ENCODE results near the gene FBXO34. TPM values are rescaled to one million over a fixed set of nuclear protein-coding genes. Genes with fewer than 3 reads are reported as not detected.

The FBXO34 gene
- 23.1 TPM for polyA plus RNA-seq (2012; ENCODE audit: insufficient read depth, insufficient read length, low read depth)

- no peaks in the 10 kb centered on the region for H3K9me3 ChIP-seq
- peak within 1 kb of the TSS; percentile 93 for H3K4me3 ChIP-seq (ENCODE audit: low read depth, low read length)
- H3K36me3 ChIP-seq = no peaks in the 10 kb centered on the region
- H3K27me3 ChIP-seq = no peaks in the 10 kb centered on the region
- no peaks in the 10 kb centered on the region for H3K4me1 ChIP-seq
- DNase-seq = peak; percentile 99
- peak; percentile 98 for TF ChIP-seq CTCF (IDR thresholded peaks at IDR 0.05; ENCODE audit: low read depth, low read length)
These were observed at the start of gene FBXO34 for GRCh38 chr14:55270832-55271571. Gene FBXO34, plus strand, starts transcription at chr14:55271421. Its CDS starts 78,970 bp downstream, at chr14:55350391.

- Histone ChIP-seq H3K9me3 (no peaks in the 10 kb centered on the region; the same call in 1 of the 2 replicates), H3K36me3 (no peaks in the 10 kb centered on the region), H3K4me1 (no peaks in the 10 kb centered on the region), H3K27me3 (no peaks in the 10 kb centered on the region), H3K4me3 (ENCODE audit: low read depth, low read length) (no peak overlapping the region)
- TF ChIP-seq CTCF (IDR thresholded peaks at IDR 0.05; ENCODE audit: low read depth, low read length) = no peak
- no peak for DNase-seq
These were observed 49.3 kb upstream of the FBXO34 start for GRCh38 chr14:55221968-55222367.

- H3K4me1 ChIP-seq = no peaks in the 10 kb centered on the region
- DNase-seq = no peak
- no peak for TF ChIP-seq CTCF (IDR thresholded peaks at IDR 0.05; ENCODE audit: low read depth, low read length)
- H3K9me3 ChIP-seq = no peaks in the 10 kb centered on the region; the same call in 1 of the 2 replicates
- no peaks in the 10 kb centered on the region for H3K36me3 ChIP-seq
- no peaks in the 10 kb centered on the region for H3K27me3 ChIP-seq
- no peak overlapping the region for H3K4me3 ChIP-seq (ENCODE audit: low read depth, low read length)
These were observed 47.9 kb upstream of the FBXO34 start for GRCh38 chr14:55223364-55223763.

- H3K4me1 ChIP-seq = no peaks in the 10 kb centered on the region
- no peak overlapping the region for H3K4me3 ChIP-seq (ENCODE audit: low read depth, low read length)
- no peaks in the 10 kb centered on the region for H3K36me3 ChIP-seq
- no peaks in the 10 kb centered on the region; the same call in 1 of the 2 replicates for H3K9me3 ChIP-seq
- DNase-seq = no peak
- TF ChIP-seq CTCF (IDR thresholded peaks at IDR 0.05; ENCODE audit: low read depth, low read length) = no peak
- peaks cover 15% of the 10 kb centered on the region for H3K27me3 ChIP-seq
These were observed 43.0 kb upstream of the FBXO34 start for GRCh38 chr14:55228261-55228660.

- Histone ChIP-seq H3K4me3 (ENCODE audit: low read depth, low read length) (no peak overlapping the region), H3K9me3 (no peaks in the 10 kb centered on the region)
These were observed 37.6 kb upstream of the FBXO34 start for GRCh38 chr14:55233591-55233990.

More at GRCh38 chr14:55233591-55233990, 37.6 kb upstream of the FBXO34 start:
- no peak for TF ChIP-seq CTCF (IDR thresholded peaks at IDR 0.05; ENCODE audit: low read depth, low read length)
- no peaks in the 10 kb centered on the region for H3K4me1 ChIP-seq
- H3K27me3 ChIP-seq = peaks cover 30% of the 10 kb centered on the region
- no peak for DNase-seq
- H3K36me3 ChIP-seq = no peaks in the 10 kb centered on the region
